Suprapubic skin (tissue), 4 donors: ENCODE measurements around the gene SLC6A12.

Source experiments
- CTCF ChIP-seq, 2 donors: fragments of 200-600 bp in 1 of 2; fragments of 450-650 bp in 1 of 2; sonication (generic) in 1 of 2; IDR thresholded peaks; one replicate each; pipeline ENCODE4 v1.5.1; 2016 to 2019; ENCODE audit warnings: antibody characterized with exemption in 2 of 2, mild to moderate bottlenecking in 1 of 2, moderate library complexity in 1 of 2
- EP300 ChIP-seq: sonication (generic); formaldehyde crosslinking; IDR thresholded peaks from one replicate; pipeline ENCODE4 v1.6.1; 2017; ENCODE audit warnings: antibody characterized with exemption
- POLR2AphosphoS5 ChIP-seq, 3 donors: sonication (generic); formaldehyde crosslinking; IDR thresholded peaks; one replicate each; pipeline ENCODE4 v1.6.1; 2017; ENCODE audit warnings: antibody characterized with exemption in 3 of 3

DNA sequence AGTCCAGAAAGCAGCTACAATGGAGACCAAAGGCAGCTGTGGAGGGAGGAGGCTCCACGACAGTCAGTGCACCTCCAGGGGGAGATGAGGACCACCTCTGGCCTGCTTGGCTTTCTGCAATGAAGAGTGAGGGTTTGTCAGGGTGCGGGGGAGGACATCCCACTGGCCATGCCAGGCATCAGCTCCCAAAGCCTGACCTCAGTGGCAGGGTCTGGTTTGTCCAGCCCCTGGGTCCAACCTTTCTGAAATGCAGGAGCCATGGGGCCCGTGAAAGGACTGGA is 35.2 kb downstream of the SLC6A12 start:
- TF ChIP-seq POLR2AphosphoS5 (IDR thresholded peaks at IDR 0.05) (no peak), CTCF (IDR thresholded peaks at IDR 0.05) (no peak), EP300 (no peak)
